Kidney capillary endothelial cell (primary cell): ENCODE data around the gene MSH4.
"Not testable (repeated sequence)": the region's sequence is repeated elsewhere in the genome, so short reads cannot be mapped to it uniquely, and the experiment has no call there.

ENCODE experiments used
- DNase-seq: peaks from one replicate; pipeline ENCODE4 v3.0.0-alpha.2; 2018; ENCODE audit warnings: low spot score

The MSH4 gene

DNA sequence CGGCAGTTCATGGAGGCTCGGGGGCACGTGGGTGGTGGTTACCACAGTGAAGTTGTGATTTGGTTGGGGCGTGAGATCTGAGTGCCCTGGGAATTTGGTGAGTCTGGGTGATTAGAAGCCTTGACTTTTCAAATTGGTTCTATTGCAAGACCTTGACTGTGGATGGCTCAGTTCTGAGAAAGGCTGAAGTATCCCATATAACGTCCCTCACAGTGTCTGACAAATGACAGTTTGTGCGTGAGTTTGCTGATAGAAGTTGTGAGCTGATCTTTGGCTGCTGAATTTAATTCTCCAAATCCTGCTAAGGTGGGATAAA, 549 bp downstream of the MSH4 start:
- no peak for DNase-seq

DNA sequence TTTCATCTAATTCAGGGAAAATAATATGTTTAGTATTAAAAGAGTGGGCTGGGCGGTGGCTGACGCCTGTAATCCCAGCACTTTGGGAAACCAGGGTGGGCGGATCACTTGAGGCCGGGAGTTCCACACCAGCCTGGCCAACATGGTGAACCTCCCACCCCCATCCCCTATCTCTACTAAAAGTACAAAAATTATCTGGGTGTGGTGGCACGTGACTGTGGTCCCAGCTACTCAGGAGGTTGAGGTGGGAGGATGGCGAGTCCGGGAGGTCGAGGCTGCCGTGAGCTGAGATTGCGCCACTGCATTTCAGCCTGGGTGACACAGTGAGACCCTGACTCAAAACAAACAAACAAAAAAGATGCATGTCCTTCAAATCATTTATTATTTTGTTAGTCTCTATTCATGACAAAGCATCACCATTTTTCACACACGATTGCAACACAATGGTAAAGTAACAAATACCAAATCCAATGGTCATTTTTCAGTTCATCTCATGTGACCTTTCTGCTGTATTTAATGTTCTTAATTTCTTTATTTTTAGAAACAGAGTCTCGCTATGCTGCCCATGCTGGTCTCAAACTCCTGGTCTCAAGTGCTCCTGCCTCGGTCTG, 1.0 kb downstream of the MSH4 start:
- DNase-seq = no peak

DNA sequence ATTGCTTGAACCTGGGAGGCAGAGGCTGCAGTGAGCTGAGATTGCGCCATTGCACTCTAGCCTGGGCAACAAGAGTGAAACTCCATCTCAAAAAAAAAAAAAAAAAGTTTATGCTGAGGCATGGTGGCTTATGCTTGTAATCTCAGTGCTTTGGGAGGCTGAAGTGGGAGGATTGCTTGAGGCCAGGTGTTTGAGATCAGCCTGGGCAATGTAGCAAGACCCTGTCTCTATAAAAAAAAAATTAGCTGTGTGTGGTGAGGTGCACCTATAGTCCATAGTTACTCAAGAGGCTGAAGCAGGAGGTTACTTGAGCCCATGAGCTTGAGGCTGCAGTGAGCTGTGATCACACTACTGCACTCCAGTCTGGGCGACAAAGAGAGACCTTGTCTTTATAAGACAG, 4.8 kb downstream of the MSH4 start:
- not testable (repeated sequence) for DNase-seq

DNA sequence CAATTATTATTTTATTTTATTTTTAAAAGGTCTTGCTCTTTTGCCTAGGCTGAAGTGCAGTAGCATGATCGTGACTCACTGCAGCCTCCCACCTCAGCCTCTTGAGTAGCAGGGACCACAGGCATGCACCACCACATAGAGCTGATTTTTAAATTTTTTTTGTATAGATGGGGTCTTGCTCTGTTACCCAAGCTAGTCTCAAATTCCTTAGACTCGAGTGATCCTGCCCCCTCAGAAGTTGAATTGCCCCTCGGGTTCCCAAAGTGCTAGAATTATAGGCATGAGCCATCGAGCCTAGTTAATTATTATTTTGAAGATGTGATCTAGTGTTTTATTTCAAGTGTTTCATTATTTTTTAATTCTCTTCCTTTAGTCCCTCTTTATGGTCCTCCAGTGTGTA, 12.2 kb downstream of the MSH4 start:
- no peak for DNase-seq

DNA sequence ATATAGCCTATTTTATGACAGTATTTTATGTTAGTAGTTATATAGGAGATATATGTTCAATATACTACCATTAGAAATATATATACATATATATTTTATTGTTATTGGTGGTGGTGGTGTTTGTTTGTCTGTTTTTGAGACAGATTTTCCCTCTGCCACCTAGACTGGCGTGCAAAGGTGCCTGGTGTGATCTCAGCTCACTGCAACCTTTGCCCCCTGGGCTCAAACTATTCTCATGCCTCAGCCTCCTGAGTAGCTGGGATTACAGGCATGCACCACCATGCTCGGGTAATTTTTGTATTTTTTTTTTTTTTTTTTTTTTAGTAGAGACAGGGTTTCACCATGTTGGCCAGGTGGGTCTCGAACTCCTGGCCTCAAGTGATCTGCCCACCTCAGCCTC, 13.4 kb downstream of the MSH4 start:
- not testable (repeated sequence) for DNase-seq

DNA sequence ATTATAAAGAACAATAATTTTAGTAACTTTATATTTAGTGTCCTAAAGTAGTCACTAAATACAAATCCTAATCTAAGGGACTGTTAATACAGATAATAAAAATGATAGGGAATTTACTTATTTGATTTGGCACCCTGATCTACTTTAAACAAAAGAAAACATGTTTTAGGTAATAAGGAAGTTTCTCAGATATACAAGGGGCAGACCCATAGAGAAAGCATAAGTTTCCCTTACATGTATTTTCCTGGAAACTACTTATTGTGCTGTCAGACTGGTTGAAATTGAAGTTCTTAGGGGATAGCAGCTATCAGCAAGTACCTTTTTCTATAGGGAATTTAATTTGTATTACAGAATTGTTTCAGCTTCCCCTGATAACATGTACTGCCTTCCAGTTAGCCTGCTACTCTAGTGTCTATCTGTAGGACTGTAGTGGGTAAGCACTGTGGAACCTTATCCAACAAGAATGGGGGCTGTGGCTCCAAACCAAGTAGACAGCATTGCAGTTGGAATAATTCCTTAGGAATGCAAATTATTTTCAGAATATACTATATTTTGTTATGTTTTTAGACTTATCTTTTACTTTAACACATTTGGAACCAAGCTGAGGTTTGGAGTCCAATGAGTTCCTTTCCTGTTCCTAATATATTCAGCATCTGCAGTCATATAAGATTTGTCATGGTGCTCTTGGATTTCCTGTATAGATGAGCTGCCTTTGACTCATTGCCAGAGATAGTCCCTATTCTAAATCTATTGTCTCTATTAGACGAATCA, 14.7 kb downstream of the MSH4 start:
- peak; percentile 72 for DNase-seq

DNA sequence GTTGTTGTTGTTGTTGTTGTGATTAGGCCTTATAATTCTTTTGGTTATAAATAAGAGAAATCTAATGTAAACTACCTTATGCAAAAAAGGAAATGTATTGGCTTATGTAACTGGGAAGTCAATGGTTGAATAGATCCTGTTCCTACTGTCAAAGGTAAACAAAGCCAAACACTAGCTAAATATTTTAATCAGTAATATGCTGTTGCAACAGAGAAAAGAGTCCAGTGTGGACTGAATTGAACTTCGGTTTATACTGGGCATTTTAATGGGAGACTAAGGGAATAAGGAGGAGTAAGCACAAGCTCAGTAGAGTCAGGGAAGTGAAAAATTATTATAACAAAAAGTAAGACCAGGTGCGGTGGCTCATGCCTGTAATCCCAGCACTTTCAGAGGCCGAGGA, 15.4 kb downstream of the MSH4 start:
- no peak for DNase-seq

DNA sequence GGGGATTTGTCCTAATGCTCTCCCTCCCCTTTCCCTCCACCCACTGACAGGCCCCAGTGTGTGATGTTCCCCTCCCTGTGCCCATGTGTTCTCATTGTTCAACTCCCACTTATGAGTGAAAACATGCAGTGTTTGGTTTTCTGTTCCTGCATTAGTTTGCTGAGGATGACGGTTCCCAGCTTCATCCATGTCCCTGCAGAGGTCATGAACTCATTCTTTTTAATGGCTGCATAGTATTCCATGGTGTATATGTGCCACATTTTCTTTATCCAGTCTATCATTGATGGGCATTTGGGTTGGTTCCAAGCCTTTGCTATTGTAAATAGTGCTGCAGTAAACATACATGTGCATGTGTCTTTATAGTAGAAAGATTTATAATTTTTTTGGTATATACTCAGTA, 26.9 kb downstream of the MSH4 start:
- not testable (repeated sequence) for DNase-seq

DNA sequence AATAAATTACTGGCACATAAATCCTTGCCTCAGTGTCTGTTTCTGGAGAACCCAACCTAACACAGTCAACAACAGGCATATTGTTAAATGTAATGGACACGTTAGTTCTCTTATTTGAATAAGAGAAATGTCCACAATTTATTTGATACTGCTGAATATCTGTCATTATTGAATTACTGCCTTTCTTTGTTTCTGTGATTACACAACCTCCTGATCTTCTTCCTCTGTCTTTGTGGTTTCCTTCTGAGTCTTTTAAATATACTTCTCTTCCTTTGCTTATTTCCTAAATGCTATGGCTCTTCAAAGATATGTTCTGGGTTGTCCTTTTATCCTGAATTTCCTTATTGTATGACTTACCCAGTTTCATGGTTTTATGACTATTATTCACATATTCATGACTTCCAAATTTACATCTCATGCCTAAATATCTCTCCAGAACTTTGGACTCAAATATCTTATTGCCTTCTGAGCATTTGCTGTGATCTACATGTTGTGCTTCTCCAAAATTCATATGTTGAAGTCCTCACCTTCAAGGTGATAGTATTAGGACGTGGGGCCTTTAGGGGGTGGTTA, 39.9 kb downstream of the MSH4 start:
- no peak for DNase-seq

DNA sequence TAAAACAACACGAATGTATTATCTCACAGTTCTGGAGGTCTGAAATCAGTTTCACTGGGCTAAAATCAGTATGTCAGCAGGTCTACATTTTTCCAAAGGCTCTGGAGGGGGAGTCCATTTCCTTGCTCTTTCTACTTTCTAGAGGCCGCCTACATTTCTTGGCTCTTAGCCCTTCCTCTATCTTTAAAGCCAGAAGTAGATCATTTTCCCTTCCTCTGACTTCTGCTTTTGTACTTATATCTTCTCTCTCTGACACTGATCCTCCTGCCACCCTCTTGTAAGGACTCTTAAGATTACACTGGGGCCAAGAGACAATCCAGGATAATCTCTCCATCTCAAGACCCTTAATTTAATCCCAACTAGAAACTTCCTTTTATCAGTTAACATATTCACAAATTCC, 41.4 kb downstream of the MSH4 start:
- no peak for DNase-seq

DNA sequence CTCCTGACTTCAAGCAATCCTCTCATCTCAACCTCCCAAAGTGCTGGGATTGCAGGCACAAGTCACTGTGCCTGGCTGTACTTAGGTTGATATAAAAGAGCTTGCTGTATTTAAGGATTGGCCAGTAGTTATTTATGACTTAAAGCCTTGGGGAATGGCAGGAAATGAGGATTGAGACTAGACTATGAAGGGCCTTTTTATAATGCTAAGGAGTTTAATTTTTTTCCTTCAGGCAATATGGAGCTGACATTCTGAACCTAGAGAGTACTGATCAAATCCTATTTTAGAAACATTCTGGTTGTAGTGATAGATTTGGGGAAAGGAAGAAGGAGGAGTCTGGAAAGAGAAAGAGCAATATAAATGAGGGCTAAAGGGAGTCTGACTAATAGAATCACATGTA, 44.7 kb downstream of the MSH4 start:
- no peak for DNase-seq

DNA sequence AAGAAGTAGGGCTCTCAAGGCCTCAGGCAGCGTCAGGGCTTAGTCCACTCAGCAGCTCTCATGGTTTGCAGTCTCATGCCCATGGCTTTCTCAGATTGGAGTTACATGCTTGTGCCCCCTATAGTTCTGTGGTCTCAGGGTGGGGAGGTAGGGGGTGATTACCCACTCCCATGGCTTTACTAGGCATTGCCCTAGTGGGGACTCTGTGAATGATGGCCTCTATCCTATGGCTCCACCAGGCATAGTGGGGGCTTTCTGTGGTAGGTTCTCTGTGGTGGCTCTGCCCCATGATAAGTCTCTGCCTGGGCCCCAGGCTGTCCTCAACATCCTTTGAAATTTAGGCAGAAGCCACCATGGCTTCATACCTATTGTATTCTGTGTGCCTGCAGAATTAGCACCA, 48.9 kb downstream of the MSH4 start:
- no peak for DNase-seq

DNA sequence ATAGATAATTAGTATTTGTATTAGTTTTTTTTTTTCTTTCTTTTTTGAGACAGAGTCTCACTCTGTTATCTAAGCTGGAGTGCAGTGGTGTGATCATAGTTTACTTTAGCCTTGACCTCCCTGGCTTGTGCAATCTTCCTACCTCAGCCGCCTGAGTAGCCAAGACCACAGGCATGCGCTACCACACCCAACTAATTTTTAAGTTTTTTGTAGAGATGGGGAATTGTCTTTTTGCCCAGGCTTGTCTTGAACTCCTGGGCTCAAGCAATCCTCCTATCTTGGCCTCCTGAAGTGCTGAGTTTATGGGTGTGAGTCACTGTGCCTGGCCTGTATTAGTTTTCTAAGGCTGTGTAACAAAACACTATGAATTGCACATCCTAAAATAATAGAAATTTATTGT, 58.3 kb downstream of the MSH4 start:
- no peak for DNase-seq

DNA sequence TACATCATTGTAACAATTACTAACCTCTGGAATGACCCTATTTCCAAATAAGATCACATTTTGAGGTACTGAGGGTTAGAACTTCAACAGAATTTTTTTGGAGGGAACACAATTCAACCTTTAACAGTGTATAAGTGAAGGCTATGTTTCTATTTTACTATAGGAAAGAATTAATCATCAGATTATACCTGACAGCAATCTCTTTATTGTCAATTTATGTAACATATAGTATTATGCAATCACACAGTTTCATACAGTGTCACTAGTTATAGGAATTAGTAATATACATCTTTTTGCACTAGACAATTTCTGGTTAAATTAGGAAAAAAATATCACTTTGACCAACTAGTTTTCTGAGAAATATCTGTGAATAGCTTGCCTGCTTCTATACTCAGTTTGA, 59.1 kb downstream of the MSH4 start:
- DNase-seq = no peak

DNA sequence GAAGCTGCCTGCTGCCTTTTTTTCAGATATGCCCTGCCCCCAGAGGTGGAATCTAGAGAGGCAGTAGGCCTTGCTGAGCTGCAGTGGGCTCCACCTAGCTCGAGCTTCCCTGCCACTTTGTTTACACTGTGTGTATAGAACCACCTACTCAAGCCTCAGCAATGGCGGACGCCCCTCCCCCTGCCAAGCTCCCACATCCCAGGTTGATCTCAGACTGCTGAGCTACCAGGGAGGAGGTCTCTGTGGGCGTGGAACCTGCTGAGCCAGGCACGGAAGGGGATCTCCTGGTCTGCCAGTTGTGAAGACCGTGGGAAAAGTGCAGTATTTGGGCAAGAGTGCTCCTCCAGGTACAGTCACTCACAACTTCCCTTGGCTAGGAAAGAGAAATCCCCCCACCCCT, 65.1 kb downstream of the MSH4 start:
- DNase-seq = no peak

DNA sequence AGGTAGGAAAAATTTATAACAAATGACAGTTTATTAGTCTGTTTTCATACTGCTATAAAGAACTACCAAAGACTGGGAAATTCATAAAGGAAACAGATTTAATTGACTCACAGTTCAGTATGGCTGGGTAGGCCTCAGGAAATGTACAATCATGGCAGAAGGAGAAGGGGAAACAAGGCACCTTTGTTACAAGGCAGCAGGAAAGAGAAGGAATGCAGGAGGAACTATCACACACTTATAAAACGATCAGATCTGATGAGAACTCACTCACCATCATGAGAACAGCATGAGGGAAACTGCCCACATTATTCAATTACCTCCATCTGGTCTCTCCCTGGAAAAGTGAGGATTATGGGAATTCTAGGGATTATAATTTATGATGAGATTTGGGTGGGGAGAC, 74.3 kb downstream of the MSH4 start:
- DNase-seq = peak; percentile 7

DNA sequence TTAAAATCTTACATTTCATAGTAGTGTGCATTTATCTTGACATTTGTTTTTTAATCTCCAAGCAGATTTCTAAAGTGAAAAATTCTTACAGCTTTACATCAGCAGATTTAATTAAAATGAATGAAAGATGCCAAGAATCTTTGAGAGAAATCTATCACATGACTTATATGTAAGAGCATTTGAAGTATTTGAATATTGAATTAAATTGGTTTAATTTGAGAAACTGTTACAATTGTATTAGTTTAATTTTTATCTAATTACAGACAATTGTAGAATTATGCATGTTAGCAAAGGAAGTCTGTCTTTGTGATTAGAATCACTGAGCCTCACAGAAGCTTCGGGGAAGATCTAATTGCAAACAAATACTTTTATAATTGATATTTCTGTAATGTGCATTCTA, 83.3 kb downstream of the MSH4 start:
- no peak for DNase-seq

DNA sequence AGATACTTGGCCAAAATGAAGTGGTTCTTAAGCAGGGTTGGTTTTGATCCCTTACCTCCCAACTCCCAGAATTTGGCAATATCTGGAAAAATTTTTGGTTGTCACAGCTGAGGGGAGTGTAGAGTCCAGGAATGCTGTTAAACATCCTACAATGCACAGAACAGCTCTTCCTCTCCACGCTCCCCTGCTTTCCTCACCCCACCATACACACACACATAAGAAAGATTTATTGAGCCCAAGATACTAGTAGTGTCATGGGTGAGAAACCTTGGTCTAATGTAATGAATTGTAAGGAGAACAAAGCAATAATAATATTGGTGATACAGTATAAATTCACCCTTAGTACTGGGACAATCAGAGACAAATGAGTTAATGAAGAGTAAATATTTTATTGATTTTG, 87.8 kb downstream of the MSH4 start:
- DNase-seq = no peak

DNA sequence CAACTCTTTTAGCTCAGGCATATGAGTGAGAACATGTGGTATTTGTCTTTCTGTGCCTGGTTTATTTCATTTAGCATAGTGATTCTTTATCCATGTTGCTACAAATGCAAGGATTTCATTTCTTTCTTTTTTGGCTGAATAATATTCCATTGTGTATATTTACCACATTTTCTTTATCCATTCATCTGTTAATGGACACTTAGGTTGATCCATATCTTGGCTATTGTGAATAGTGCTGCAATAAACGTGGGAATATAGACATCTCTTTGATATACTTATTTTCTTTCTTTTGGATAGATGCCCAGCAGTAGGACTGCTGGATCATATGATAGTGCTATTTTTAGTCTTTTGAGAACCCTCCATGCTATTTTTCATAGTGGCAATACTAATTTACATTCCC, 104.7 kb downstream of the MSH4 start:
- no peak for DNase-seq

DNA sequence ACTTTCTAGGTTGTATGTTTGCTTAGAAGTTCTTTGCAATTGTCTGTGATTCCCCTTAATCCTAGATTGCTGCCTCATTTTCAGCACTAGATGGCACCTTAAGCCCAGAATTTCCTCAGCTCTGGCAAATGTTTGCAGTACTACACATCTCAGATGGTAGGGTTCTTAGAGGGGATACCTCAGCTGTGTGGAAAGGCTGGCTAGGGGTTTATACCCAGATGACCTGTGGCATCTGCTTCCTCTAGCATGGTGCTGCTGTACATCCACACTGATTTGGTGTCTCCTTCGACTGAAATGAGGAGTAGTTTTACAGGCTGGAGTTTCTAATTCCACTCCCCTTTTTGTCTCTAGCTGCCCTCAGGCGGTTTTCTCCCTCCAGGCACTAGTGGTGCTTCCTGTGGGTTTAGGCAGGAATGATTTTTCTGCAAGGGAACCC, 112.1 kb downstream of the MSH4 start:
- DNase-seq = peak; percentile 44

DNA sequence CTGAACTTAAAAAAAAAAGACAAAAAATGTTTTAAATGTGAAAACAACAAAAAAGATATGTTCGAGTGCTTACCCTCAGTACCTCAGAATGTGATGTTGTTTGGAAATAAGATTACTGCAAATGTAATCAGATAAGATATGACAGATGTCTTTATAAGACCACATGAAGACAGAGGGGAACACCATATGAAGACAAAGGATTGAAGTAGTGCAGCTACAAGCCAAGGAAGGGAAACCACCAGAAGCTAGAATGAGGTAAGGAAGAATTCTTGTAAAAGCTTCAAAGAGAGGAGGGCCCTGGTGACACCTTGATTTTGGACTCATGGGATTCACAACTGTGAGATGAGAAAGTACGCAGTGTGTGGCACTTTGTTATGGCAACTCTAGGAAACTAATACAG, 120.2 kb downstream of the MSH4 start:
- DNase-seq = no peak

DNA sequence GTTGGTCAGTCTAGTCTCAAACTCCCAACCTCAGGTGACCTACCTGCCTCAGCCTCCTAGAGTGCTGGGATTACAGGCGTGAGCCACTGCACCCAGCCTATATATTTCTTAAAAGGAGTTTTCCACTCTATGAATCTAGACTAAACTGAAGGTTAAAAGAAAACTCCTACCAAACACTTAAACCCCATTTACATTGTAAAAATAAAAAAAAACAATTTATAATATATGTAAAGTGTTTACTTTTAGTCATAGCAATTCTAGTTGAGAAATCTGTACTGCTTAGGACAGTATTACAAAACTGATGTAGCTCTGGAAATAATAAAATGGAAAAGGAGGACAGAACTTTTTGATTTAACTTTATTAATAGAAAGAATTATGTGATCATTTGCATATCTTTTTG, 126.0 kb downstream of the MSH4 start:
- no peak for DNase-seq

DNA sequence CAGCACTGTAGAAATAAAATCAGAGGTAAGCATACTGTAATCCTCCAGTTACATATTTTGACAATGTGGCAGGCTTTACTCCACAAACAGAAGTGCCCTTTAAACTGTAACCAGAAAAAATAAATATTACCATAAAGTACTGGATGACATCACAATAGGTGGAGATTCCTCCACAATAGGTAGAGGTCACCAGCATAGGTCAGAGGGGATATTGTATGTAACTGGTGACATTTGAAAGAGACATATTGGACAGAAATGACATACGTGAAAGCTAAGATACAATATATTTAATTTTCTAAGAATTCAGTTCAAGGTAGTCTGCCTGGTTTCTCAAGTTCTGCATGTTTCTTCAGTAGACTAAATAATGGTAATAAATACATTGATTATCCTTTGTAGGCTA, 135.6 kb downstream of the MSH4 start, which contains the start of gene ASB17:
Gene ASB17, minus strand, starts transcription at position 101 of the 400 bp plus-strand sequence. CDS start 113 bp downstream, outside the sequence.
- DNase-seq = no peak

DNA sequence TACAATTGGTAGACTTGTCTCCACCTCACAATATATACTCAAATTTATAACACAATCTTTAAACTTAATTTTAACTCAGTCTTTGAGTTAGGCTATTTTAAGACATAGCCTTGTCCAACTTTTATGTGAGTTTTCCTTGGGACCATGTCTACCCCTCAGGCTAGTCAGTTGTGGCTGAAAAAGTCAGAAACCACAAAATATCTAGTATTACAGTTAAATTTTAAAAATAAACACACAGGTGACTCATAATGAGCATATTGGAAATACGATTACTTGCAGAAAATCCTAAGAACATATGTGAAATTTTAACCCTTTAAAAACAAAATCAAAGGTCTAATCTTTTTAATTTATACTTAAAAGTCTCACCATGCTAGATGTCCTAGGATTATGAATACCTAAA, 140.4 kb downstream of the MSH4 start:
- no peak for DNase-seq
